ENCODE measurements around the gene NTSR1.

The NTSR1 gene

DNA sequence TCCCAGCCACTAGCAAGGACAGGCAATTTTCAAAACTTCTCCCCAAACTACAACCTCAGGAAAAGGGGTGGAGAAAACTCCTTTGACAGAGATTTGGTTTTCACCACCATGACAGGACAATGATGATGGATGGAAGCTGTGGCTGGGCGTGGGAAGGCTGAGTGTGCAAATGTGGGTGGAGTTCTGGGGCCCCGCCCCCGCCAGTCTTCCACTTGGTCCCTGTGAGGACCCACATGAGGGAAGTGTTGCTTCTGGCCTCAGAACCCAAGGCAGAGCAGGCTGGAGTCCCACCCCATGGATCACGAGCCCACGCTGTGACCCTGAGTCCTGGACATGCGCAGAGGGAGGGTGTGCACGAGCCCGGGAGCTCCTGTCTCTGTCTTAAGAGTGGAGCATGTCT, 66.1 kb downstream of the NTSR1 start:
- no peaks in the 10 kb centered on the region for H3K79me2 ChIP-seq (ENCODE audit: control insufficient read depth, insufficient read depth, low read length)
- no peak overlapping the region for H2AK5ac ChIP-seq (ENCODE audit: low read length)
- H3K79me1 ChIP-seq (ENCODE audit: low read length), result no peaks in the 10 kb centered on the region
- H2BK120ac ChIP-seq (ENCODE audit: low read depth, low read length), result no peak overlapping the region
- no peak overlapping the region for H3K4me2 ChIP-seq (ENCODE audit: low read length)
- no peak overlapping the region for H3K23ac ChIP-seq (ENCODE audit: low read length)
- H3K27ac ChIP-seq (ENCODE audit: low read depth, low read length), result no peak overlapping the region
- no peak overlapping the region for H4K5ac ChIP-seq (ENCODE audit: low read length)
- no peak for DNase-seq
- no peaks in the 10 kb centered on the region for H3K36me3 ChIP-seq (ENCODE audit: control insufficient read depth, insufficient read depth, low read length)
- no peak overlapping the region for H3K4me3 ChIP-seq (ENCODE audit: low read length)
- no peak overlapping the region for H2BK5ac ChIP-seq (ENCODE audit: low read length)
- H2BK15ac ChIP-seq (replicated peaks; ENCODE audit: low read depth), result no peak overlapping the region
- H3K9ac ChIP-seq (ENCODE audit: low read length), result no peak overlapping the region
- WGBS (ENCODE audit: extremely low coverage, insufficient coverage, low lambda C conversion rate), result no CpG with 5 or more reads among the region's 8 CpGs
- H3K27me3 ChIP-seq (ENCODE audit: insufficient read depth, low read length, poor library complexity), result no peaks in the 10 kb centered on the region
- H3K4me1 ChIP-seq (ENCODE audit: control insufficient read depth, low read depth, low read length), result peaks cover 2% of the 10 kb centered on the region
- no peak overlapping the region for H3K18ac ChIP-seq (ENCODE audit: low read length)
- no peak overlapping the region for H3K4ac ChIP-seq (ENCODE audit: low read depth, low read length)
- no peak overlapping the region for H4K8ac ChIP-seq (ENCODE audit: low read depth, low read length)
- no peak overlapping the region for H3K56ac ChIP-seq (ENCODE audit: low read length)

DNA sequence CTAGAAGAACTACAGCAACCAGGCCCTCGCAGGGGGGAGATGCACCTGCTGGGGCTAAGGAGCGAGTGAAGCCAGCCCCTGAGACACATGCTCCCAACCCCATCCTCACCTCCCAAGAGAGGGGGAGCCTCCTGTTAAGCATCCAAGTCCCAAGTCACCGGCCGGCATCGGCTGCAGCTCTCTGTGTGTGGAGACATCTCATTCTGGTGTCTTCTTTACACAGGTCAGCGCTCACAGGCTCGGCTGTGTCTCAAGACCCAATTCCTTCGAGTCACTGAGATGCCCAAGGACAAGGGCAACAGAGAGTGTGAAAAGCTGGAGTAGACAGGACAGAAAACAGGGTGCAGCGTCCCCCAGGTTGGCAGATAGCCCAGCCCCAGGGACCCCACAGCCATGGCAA, 66.6 kb downstream of the NTSR1 start:
- Histone ChIP-seq H3K27ac (ENCODE audit: low read depth, low read length) (no peak overlapping the region), H3K79me1 (ENCODE audit: low read length) (no peaks in the 10 kb centered on the region), H2AK5ac (ENCODE audit: low read length) (no peak overlapping the region), H3K18ac (ENCODE audit: low read length) (no peak overlapping the region), H3K9ac (ENCODE audit: low read length) (no peak overlapping the region), H3K4me3 (ENCODE audit: low read length) (no peak overlapping the region), H3K4ac (ENCODE audit: low read depth, low read length) (no peak overlapping the region), H4K5ac (ENCODE audit: low read length) (no peak overlapping the region), H3K56ac (ENCODE audit: low read length) (no peak overlapping the region), H3K23ac (ENCODE audit: low read length) (no peak overlapping the region), H4K8ac (ENCODE audit: low read depth, low read length) (no peak overlapping the region), H3K79me2 (ENCODE audit: control insufficient read depth, insufficient read depth, low read length) (no peaks in the 10 kb centered on the region), H3K36me3 (ENCODE audit: control insufficient read depth, insufficient read depth, low read length) (no peaks in the 10 kb centered on the region), H2BK15ac (replicated peaks; ENCODE audit: low read depth) (no peak overlapping the region), H3K4me2 (ENCODE audit: low read length) (no peak overlapping the region), H2BK120ac (ENCODE audit: low read depth, low read length) (no peak overlapping the region), H3K27me3 (ENCODE audit: insufficient read depth, low read length, poor library complexity) (no peaks in the 10 kb centered on the region), H3K4me1 (ENCODE audit: control insufficient read depth, low read depth, low read length) (peaks cover 2% of the 10 kb centered on the region), H2BK5ac (ENCODE audit: low read length) (no peak overlapping the region)
- no peak for DNase-seq
- no CpG with 5 or more reads among the region's 9 CpGs for WGBS (ENCODE audit: extremely low coverage, insufficient coverage, low lambda C conversion rate)

DNA sequence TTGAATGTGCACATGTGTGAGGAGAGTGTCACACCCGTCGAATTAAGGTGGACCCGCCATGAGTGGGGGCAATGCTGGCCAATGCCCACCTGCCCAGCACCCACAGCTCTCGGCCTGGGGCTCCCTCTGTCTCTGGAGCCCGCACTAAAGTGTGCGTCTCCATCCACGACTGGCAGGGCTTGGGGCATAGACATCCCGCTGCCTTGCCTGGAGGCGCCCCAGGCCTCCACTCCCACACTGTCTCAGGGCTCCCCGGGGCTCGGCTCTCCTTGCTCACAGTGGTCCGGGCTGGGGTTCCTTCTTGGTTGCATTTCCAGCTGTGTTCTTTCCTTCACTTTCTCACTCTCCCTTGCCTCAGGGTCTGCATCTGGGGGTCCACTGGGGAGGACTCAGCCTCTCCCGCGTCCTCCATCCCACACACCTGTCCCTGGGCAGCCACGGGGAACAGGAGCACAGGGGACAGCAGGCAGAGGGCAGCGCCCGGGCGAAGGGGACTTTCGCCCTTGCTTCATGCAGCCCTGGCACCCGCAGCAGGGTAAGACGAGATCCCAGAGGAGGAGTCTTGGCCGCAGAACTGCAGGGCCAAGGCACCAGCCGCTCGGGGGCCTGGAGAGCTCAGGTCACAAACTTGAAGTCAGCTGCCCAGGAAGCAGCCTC, 67.5 kb downstream of the NTSR1 start:
- H4K8ac ChIP-seq (ENCODE audit: low read depth, low read length), result no peak overlapping the region
- WGBS (ENCODE audit: extremely low coverage, insufficient coverage, low lambda C conversion rate), result no CpG with 5 or more reads among the region's 24 CpGs
- DNase-seq, result no peak

DNA sequence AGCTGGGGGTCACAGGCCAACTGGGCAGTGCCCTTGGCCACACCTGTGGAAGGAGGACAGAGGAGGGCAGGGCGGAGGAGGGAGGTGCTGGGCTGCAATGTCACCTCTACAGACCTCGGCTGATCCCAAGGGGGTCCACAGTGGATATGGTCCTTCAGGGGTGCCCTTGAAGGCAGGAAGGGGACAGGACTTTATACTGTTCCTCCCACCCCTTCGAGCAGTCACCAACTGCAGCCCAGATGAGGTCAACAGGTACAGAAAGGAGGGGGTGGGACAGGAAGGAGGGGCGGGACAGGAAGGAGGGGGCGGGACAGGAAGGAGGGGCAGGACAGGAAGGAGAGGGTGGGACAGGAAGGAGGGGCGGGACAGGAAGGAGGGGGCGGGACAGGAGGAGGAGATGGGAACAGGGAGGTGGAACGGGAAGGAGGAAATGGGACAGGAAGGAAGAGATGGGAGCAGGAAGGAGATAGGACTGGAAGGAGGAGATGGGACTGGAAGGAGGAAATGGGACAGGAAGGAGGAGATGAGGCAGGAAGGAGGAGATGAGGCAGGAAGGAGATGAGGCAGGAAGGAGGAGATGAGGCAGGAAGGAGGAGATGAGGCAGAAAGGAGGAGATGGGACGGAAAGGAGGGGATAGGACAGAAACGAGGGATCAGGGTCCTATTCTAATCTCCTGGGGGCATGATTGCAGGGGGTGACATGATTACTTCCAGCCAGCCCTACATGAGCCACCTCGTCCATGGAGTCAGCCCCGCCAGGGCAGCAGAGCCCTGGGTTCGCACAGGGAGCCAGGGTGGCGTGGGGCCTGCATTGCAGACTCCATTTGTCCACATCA, 68.3 kb downstream of the NTSR1 start:
- H3K27ac ChIP-seq (ENCODE audit: low read depth, low read length), result no peak overlapping the region
- no CpG with 5 or more reads among the region's 14 CpGs for WGBS (ENCODE audit: extremely low coverage, insufficient coverage, low lambda C conversion rate)
- H4K8ac ChIP-seq (ENCODE audit: low read depth, low read length), result no peak overlapping the region

More for the DNA sequence above, 67.5 kb downstream of the NTSR1 start:
- Histone ChIP-seq H3K79me1 (ENCODE audit: low read length) (no peaks in the 10 kb centered on the region), H2AK5ac (ENCODE audit: low read length) (peak overlapping the region; percentile 66), H3K27me3 (ENCODE audit: insufficient read depth, low read length, poor library complexity) (no peaks in the 10 kb centered on the region), H3K4ac (ENCODE audit: low read depth, low read length) (peak overlapping the region; percentile 44), H2BK5ac (ENCODE audit: low read length) (peak overlapping the region; percentile 34), H3K79me2 (ENCODE audit: control insufficient read depth, insufficient read depth, low read length) (no peaks in the 10 kb centered on the region), H3K4me1 (ENCODE audit: control insufficient read depth, low read depth, low read length) (peaks cover 2% of the 10 kb centered on the region), H3K4me3 (ENCODE audit: low read length) (no peak overlapping the region), H3K23ac (ENCODE audit: low read length) (no peak overlapping the region), H3K4me2 (ENCODE audit: low read length) (no peak overlapping the region), H2BK15ac (replicated peaks; ENCODE audit: low read depth) (no peak overlapping the region), H2BK120ac (ENCODE audit: low read depth, low read length) (no peak overlapping the region), H3K27ac (ENCODE audit: low read depth, low read length) (no peak overlapping the region), H3K18ac (ENCODE audit: low read length) (no peak overlapping the region), H3K9ac (ENCODE audit: low read length) (no peak overlapping the region), H3K56ac (ENCODE audit: low read length) (peak overlapping the region; percentile 70), H4K5ac (ENCODE audit: low read length) (no peak overlapping the region), H3K36me3 (ENCODE audit: control insufficient read depth, insufficient read depth, low read length) (no peaks in the 10 kb centered on the region)

DNA sequence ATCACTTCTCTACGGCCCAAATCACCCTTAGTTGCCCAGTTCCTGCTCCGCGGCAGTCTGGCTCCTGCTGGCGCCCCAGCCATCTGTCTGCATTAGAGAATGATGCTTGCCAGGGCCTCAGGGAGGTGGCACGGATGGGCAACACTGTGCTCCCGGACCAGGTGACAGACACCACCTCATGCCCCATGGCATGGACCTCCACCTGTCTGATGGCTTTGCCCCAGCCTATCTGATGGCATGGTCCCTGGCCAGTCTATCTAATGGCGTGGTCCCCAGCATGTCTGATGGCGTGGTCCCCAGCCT, 68.8 kb downstream of the NTSR1 start:
- H4K5ac ChIP-seq (ENCODE audit: low read length), result no peak overlapping the region

More for the DNA sequence above, 68.3 kb downstream of the NTSR1 start:
- no peak overlapping the region for H3K4me2 ChIP-seq (ENCODE audit: low read length)
- no peak overlapping the region for H2BK15ac ChIP-seq (replicated peaks; ENCODE audit: low read depth)
- H3K4me1 ChIP-seq (ENCODE audit: control insufficient read depth, low read depth, low read length), result peaks cover 2% of the 10 kb centered on the region
- no peaks in the 10 kb centered on the region for H3K27me3 ChIP-seq (ENCODE audit: insufficient read depth, low read length, poor library complexity)
- H4K5ac ChIP-seq (ENCODE audit: low read length), result no peak overlapping the region
- peak overlapping the region; percentile 70 for H3K56ac ChIP-seq (ENCODE audit: low read length)
- H3K9ac ChIP-seq (ENCODE audit: low read length), result no peak overlapping the region
- no peak overlapping the region for H2BK120ac ChIP-seq (ENCODE audit: low read depth, low read length)
- peak overlapping the region; percentile 44 for H3K4ac ChIP-seq (ENCODE audit: low read depth, low read length)
- H2BK5ac ChIP-seq (ENCODE audit: low read length), result peak overlapping the region; percentile 34
- no peak overlapping the region for H3K4me3 ChIP-seq (ENCODE audit: low read length)
- no peaks in the 10 kb centered on the region for H3K79me2 ChIP-seq (ENCODE audit: control insufficient read depth, insufficient read depth, low read length)
- H3K18ac ChIP-seq (ENCODE audit: low read length), result no peak overlapping the region
- no peaks in the 10 kb centered on the region for H3K36me3 ChIP-seq (ENCODE audit: control insufficient read depth, insufficient read depth, low read length)
- no peak overlapping the region for H3K23ac ChIP-seq (ENCODE audit: low read length)
- peak; percentile 86 for DNase-seq
- peak overlapping the region; percentile 74 for H2AK5ac ChIP-seq (ENCODE audit: low read length)
- H3K79me1 ChIP-seq (ENCODE audit: low read length), result no peaks in the 10 kb centered on the region

More for the DNA sequence above, 68.8 kb downstream of the NTSR1 start:
- no peak overlapping the region for H3K27ac ChIP-seq (ENCODE audit: low read depth, low read length)
- no peak overlapping the region for H2BK120ac ChIP-seq (ENCODE audit: low read depth, low read length)
- H2BK15ac ChIP-seq (replicated peaks; ENCODE audit: low read depth), result no peak overlapping the region
- H3K36me3 ChIP-seq (ENCODE audit: control insufficient read depth, insufficient read depth, low read length), result no peaks in the 10 kb centered on the region
- H3K4me3 ChIP-seq (ENCODE audit: low read length), result no peak overlapping the region
- no peak overlapping the region for H4K8ac ChIP-seq (ENCODE audit: low read depth, low read length)
- no peak overlapping the region for H3K9ac ChIP-seq (ENCODE audit: low read length)
- H3K4me1 ChIP-seq (ENCODE audit: control insufficient read depth, low read depth, low read length), result peaks cover 2% of the 10 kb centered on the region
- no peak overlapping the region for H3K4me2 ChIP-seq (ENCODE audit: low read length)
- H2BK5ac ChIP-seq (ENCODE audit: low read length), result no peak overlapping the region
- no peak overlapping the region for H3K56ac ChIP-seq (ENCODE audit: low read length)
- H2AK5ac ChIP-seq (ENCODE audit: low read length), result peak overlapping the region; percentile 74
- H3K4ac ChIP-seq (ENCODE audit: low read depth, low read length), result peak overlapping the region; percentile 17
- no peaks in the 10 kb centered on the region for H3K79me2 ChIP-seq (ENCODE audit: control insufficient read depth, insufficient read depth, low read length)
- no peaks in the 10 kb centered on the region for H3K79me1 ChIP-seq (ENCODE audit: low read length)
- no peak overlapping the region for H3K23ac ChIP-seq (ENCODE audit: low read length)
- no peaks in the 10 kb centered on the region for H3K27me3 ChIP-seq (ENCODE audit: insufficient read depth, low read length, poor library complexity)
- H3K18ac ChIP-seq (ENCODE audit: low read length), result no peak overlapping the region
- no peak for DNase-seq
- WGBS (ENCODE audit: extremely low coverage, insufficient coverage, low lambda C conversion rate), result no CpG with 5 or more reads among the region's 8 CpGs
